Measurements from ENCODE around the gene HTRA1. TPM values are rescaled to one million over a fixed set of nuclear protein-coding genes. Genes with fewer than 3 reads are reported as not detected.

Gene HTRA1
- total and polyA plus RNA-seq, 9 of the 15 experiments (the other 6 are each of a cell fraction or from before 2014, with no cell fraction given) = 0.06 to 0.16 (median 0.13) TPM; not detected in 5

- H3K79me2 ChIP-seq (ENCODE audit: control insufficient read depth, insufficient read depth, low read length) = no peaks in the 10 kb centered on the region
- H3K4me2 ChIP-seq (ENCODE audit: insufficient read depth, low read length) = no peak overlapping the region
- no peak for DNase-seq (ENCODE audit: extremely low read depth in 1 of 4, low spot score in 3 of 4)
- WGBS (ENCODE audit: insufficient coverage, low coverage, missing lambda C conversion rate) = 2% methylated on average over 9 of the region's 9 CpGs
- H4K20me1 ChIP-seq (replicated peaks; ENCODE audit: control insufficient read depth, insufficient read depth, low read length) = no peaks in the 10 kb centered on the region
- peaks cover 0 to 7% of the 10 kb centered on the region in 2 experiments; a peak in 1 of 5 replicates for H3K27me3 ChIP-seq (ENCODE audit: control insufficient read depth in 2 of 2, insufficient read depth in 2 of 2, low read length in 2 of 2)
- ChIA-PET CTCF (ENCODE audit: low intra/inter-chr PET ratio) (no interaction called here), POLR2A (no interaction called here)
- H3K9me3 ChIP-seq (replicated peaks; ENCODE audit: control insufficient read depth, insufficient read depth, low read depth, low read length) = no peaks in the 10 kb centered on the region
- no peak overlapping the region for H3K27ac ChIP-seq (ENCODE audit: extremely low read depth, low read depth, low read length)
- no peaks in the 10 kb centered on the region for H3K36me3 ChIP-seq (ENCODE audit: control insufficient read depth, insufficient read depth, low read length)
- H2AFZ ChIP-seq (ENCODE audit: low read depth, low read length) = no peak overlapping the region
- in situ Hi-C loops (cut with MboI) (no loop called here), intact Hi-C loops (cut with micrococcal nuclease) (no loop called here)
- no peak for FAIRE-seq
- ATAC-seq = no peak
- no TSS peak for BruUV-seq (replicated peaks)
- no peaks in the 10 kb centered on the region for H3K4me1 ChIP-seq (replicated peaks in 1 of 2; ENCODE audit: control insufficient read depth in 2 of 2, insufficient read depth in 2 of 2, low read length in 2 of 2)
- TF ChIP-seq ESRRA (IDR thresholded peaks at IDR 0.05; ENCODE audit: borderline replicate concordance, low read depth) = no peak
- no peak for TF ChIP-seq ZBTB33 (CRISPR knock-in tag; IDR thresholded peaks at IDR 0.05)
- TF ChIP-seq ZNF644 (tag; IDR thresholded peaks at IDR 0.05; ENCODE audit: low read depth) = no peak
- no peak for TF ChIP-seq MEF2A (IDR thresholded peaks at IDR 0.05; ENCODE audit: control insufficient read depth, low read depth, low read length)
- TF ChIP-seq FOXP1 (CRISPR knock-in tag; IDR thresholded peaks at IDR 0.05) = no peak
- TF ChIP-seq TRIM28 (IDR thresholded peaks at IDR 0.05) = no peak
- TF ChIP-seq FIP1L1 (IDR thresholded peaks at IDR 0.05; ENCODE audit: low read depth, low read length, poor library complexity, severe bottlenecking) = no peak
- no peak for TF ChIP-seq FOXK1 (CRISPR knock-in tag; IDR thresholded peaks at IDR 0.05; ENCODE audit: borderline replicate concordance)
- no peak for TF ChIP-seq ZNF324 (CRISPR knock-in tag; IDR thresholded peaks at IDR 0.05)
- no peak for TF ChIP-seq ZNF41 (CRISPR knock-in tag; conservative IDR thresholded peaks at IDR 0.05)
- no peak for TF ChIP-seq ZNF232 (CRISPR knock-in tag; IDR thresholded peaks at IDR 0.05)
- TF ChIP-seq RCOR1 (IDR thresholded peaks at IDR 0.05; ENCODE audit: borderline replicate concordance in 1 of 2, low read depth in 2 of 2, low read length in 2 of 2) = no peak
- TF ChIP-seq ZNF655 (CRISPR knock-in tag; IDR thresholded peaks at IDR 0.05) = no peak
- no peak for TF ChIP-seq ZNF436 (CRISPR knock-in tag; IDR thresholded peaks at IDR 0.05)
- TF ChIP-seq ETS2 (tag; IDR thresholded peaks at IDR 0.05; ENCODE audit: borderline replicate concordance, poor library complexity, severe bottlenecking) = no peak
- no peak for TF ChIP-seq SP2 (IDR thresholded peaks at IDR 0.05; ENCODE audit: extremely low read depth, low read depth, low read length, poor library complexity, severe bottlenecking)
- no peak overlapping the region for H3K9ac ChIP-seq (ENCODE audit: insufficient read depth in 1 of 2, low read depth in 2 of 2, low read length in 2 of 2)
- H3K9me1 ChIP-seq (ENCODE audit: control insufficient read depth, insufficient read depth, low read length) = no peaks in the 10 kb centered on the region
- H3K4me3 ChIP-seq = no peak overlapping the region
Observed at GRCh38 chr10:122551450-122551849, 90.1 kb downstream of the HTRA1 start.

Measured in K562 (cell line).